GM19193 (cell line): ENCODE data around the gene UNC5C.

ENCODE experiments used
- POLR2A ChIP-seq: IDR thresholded peaks from 4 replicates; pipeline ENCODE4 v1.6.1; 2011; ENCODE audit not compliant: insufficient read depth, insufficient read length; ENCODE audit errors: extremely low read depth

Gene UNC5C

DNA sequence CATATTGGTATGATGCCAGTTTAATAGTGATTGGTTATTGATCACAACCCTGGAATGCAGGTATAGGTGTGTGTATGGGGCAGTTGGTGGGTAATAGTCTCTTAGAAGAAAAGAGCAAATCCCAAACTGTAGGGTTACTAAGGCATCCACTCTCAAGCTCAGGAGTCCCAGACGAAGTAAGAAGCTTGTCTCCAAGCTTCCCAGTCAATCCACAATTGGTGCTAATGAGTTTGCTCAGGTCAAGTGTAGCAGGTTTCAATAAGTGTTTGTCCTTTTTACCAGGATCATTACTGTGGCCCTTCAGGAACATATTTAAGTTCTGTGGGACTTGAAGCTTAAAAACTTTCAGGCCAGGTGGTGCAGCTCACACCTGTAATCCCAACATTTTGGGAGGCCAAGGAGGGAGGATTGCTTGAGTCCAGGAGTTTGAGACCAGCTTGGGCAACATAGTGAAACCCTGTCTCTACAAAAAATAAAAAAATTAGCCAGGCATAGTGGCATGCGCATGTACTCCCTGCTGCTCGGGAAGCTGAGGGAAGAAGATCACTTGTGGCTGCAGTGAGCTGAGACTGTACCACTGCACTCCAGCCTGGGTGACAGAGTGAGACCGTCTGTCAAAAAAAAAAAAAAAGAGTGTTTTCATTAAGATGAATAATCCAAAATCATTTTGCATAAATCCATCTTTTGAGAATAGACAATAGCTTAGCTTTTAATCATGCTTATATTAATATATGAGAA, 166.8 kb downstream of the UNC5C start:
- no peak for TF ChIP-seq POLR2A

DNA sequence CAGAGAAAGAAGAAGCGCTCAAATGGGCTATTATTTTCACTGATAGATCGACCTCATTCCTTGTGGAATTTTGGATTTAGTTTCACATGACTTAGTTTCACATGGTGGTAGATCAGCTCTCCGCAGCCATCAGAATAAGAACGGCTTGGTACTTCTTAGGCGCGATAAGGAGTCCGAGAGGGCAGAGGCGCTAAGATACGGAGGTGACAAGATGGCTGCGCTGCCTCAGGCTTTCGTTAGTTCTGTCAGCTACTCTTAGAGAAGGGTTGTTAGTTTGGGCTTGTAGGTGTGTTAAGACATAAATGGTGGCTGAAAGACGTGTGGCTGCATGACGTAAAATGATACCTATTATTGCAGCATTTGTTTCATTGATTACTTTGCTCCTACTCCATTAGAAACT, 169.1 kb downstream of the UNC5C start:
- no peak for TF ChIP-seq POLR2A

DNA sequence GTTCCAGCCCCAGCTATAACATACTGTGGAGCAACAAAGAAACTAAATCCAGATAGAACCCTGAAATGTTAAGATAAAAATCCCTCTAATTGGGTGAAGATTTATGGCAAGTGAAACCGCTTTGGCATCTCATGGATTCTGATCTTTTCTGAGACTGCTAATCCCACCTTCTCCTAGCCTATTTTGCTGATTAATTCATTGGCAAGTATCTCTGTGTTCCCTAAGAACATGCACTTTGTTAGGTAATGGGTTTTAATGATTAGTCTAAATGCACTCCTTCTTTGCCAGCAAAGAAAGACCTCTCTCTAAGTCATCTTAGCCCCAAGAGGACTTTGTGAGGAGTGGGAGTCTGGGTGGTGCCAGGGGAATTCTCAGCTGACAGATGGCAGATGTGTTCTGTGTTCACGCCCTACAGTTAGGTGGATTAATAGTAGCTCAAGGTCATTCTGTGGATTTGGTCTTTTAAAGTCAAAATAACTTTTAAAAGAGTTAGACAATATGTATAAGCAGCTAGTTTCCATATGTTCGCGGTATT, 171.3 kb downstream of the UNC5C start:
- no peak for TF ChIP-seq POLR2A

GRCh38 chr4:95371476-95372224, 177.1 kb downstream of the UNC5C start:
- no peak for TF ChIP-seq POLR2A

DNA sequence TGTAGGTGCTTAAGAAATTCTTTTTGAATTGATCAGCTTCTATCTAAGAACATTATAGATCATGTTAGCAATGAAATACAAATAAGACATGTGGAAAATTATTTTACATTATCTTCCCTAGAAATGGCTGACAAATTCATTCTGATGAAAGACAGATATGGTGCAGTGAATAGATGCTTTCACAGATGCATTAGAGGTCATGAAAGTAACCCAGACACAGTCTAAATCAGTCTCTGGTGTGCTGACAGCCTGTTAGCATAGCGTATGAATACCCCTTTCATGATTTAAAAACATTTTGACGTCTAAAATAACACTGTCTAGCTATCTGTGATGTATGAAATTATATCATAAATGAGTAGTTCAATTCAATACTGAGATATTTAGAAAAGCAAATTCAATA, 180.9 kb downstream of the UNC5C start:
- no peak for TF ChIP-seq POLR2A

DNA sequence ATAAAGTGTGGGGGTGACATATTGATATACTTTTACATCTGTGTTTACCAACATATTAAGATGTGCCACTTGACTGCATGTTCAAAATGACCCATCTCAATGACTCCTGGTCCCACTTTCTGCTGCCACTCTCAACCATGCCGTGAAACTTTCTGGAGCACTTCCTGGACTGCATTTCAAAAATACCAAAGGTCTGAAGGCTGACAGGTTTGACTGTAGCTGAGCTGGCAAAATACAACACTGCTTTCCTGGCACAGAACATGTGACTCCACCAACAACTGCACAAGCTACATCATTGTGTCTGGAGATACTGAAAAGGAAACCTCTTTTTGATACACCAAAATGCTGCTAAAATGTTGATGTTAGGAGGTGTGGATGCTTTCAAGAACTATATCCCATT, 184.8 kb downstream of the UNC5C start:
- no peak for TF ChIP-seq POLR2A

DNA sequence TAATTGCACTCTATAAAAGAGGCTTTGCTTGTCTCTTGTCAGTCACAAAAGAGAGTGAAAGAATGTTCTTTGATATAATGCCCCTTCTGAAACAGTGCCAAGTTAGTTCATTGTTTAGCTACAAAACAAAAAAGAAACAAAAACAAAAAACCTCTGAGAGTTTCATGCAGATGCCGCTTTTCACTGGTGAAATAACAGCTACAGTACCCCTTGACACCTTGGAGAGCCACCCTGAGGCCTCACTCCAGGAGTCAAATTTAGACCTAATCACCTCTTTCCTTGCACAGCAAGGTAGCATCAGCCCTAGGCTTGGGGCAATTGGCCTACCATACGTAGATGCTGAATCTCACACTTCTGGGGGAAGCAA, 185.2 kb downstream of the UNC5C start:
- no peak for TF ChIP-seq POLR2A

DNA sequence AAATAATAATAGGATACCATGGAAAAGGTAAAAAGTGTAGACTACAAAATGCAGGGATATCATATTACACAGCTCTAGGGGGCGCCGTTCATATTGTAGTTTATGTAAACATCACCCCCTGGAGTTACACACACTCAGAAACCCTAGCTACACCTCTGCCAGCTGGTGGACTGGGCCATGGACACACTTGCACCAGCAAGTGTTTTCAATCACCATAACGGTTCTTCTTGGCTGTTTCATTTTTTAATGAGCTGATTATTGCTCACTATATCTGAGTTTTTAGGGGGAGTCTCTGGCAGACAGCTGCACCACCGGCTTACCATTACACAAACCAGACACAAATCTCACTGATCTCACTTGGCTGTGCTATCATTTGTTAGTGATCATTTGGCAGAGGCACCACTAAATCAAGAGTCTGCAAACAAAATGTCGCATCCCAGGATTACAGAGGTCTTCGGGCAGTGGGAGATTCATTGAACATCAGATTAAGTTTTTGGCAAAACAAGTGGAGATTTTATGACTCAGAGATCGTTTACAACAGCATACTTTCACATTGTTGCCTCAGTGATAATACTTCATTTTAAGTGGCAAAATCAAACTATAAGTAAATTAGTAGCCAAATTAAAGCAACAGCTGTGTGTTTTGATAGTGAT, 185.7 kb downstream of the UNC5C start:
- no peak for TF ChIP-seq POLR2A

DNA sequence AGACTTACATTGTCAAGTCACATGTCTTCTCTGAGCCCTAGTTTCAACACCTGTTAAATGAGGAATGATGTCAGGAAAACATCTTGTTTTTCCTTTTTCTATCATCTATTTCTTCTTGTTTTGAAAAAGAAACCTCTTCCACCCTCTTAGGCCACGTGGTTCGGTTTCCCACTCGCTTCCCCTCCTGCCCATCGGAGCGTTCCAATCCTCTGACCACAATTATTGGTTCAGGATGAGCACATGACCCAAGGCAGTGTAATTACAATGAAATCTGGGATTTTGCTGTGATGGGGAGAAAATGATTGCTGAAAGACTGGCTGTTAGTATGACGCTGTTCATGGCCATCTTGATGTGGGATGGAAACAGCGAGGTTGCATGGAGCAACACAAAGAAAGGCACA, 186.7 kb downstream of the UNC5C start:
- TF ChIP-seq POLR2A: no peak

DNA sequence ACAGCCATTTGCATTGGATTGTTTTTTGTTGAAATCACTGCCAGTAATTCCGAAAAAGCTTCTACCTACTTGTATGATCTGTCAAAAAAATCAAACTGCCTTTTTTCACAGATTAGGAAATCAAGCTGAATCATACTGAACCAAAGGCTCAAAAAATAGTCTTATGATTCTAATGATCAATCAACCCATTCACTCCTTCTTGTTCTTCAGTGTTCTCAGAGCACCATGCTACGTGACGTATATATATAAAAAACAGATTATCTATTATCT, 187.1 kb downstream of the UNC5C start:
- TF ChIP-seq POLR2A: no peak

DNA sequence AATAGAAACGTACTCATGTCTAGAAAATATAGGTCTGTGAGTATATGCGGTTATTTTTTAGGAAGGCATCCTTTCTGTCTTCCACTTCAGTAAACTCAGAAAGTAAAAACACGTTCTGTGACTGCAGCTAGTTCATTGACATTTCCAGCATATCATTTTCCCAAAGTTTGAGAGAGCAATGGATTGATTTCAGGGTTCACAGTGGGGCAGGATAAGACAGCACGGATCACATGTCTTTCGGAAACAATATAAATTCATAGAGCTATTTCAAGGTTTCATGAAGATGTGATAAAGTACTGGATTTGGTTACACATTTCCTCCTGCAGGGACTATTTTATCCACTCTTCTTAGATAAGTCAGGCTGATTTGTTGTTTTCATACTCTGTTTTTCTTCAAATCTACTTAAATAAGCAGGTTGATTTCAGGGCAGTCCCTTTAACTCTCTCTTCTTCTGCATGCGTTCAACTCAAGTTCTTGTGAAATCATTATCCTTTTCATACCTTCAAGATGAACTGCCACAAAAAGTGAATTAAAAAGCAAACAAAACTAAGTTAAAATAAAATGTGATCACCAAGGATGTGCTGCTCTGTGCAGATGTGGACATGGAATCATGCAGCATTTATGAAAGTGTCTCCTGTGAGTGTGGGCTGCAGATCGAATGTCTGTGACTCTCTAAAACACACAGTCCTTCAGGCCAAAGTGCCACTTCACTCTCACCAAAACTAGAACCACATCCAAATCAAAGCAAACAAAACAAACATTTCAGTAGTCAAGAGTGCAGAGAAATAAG, 187.7 kb downstream of the UNC5C start:
- no peak for TF ChIP-seq POLR2A

- no peak for TF ChIP-seq POLR2A
Measured at GRCh38 chr4:95360256-95360903, 188.4 kb downstream of the UNC5C start.

DNA sequence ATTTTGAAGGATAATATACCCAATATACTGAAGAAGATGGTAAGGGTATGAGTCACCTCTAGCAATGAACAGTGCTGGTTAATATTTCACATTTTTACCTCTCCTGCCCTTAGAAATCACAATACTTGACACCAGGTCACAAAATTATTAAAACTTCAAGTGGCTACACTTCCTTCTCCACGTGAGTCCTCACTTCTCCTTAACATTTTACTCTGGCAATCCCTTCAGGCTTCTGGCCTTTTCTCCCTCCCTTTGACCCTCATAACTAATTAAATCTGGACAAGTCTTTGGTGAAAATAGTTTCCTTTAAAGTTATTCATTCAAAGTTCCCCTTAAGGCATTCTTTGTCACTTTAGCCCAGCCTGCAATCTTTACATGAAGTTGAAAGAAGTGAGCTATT, 190.4 kb downstream of the UNC5C start:
- no peak for TF ChIP-seq POLR2A

DNA sequence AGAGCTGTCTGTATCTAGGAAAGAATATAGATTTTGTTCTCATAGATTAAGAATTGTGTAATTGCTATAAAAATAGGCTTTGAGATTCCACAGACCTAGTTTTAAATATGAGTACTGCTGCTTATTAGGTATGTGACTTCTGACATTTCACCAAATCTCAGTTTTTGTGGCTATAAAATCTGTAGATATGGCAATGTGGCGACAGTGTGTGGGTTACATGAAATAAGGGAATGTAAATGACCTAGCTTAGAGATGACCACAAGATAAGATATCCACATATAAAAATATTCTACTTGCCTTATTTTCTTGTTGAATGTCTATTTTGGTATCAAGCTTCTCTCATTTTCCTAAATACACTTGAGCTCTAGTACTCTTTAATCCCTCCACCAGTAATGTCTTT, 193.8 kb downstream of the UNC5C start:
- no peak for TF ChIP-seq POLR2A

GRCh38 chr4:95348418-95348817, 200.4 kb downstream of the UNC5C start:
- TF ChIP-seq POLR2A: no peak
